GM12878 (cell line): ENCODE results near the gene STRBP. TPM values are rescaled to one million over a fixed set of nuclear protein-coding genes. Genes with fewer than 3 reads are reported as not detected.
A peak's percentile ranks its signal among the peaks of the same experiment; 100 is the strongest.

Source experiments
- ATAC-seq: fragments of 200-7000 bp; cut with Tn5 transposase; 3 replicates; pipeline ENCODE4 v1.9.1; 2020; ENCODE audit warnings: mild to moderate bottlenecking, moderate library complexity
- BruUV-seq: library from RNA; stranded (reverse); fragments of 400-500 nt; replicated peaks from 2 replicates; lab custom pipeline; 2021; lab: Mats Ljungman, UMichigan
- CTCF ChIA-PET: fragments of 300-600 bp; sonication (Branson Sonifier 250); formaldehyde crosslinking; extraction: SDS; loops from one replicate; lab custom pipeline; 2021; ENCODE audit warnings: inconsistent platforms; lab: Yijun Ruan, JAX
- POLR2A ChIA-PET: fragments of 350-600 bp; formaldehyde crosslinking; extraction: SDS; loops from one replicate; lab custom pipeline; 2021; ENCODE audit warnings: inconsistent platforms; lab: Charles Lee
- RAD21 ChIA-PET: fragments of 300-600 bp; sonication (Branson Sonifier 250); formaldehyde crosslinking; loops from one replicate; lab custom pipeline; 2023; ENCODE audit warnings: antibody characterized with exemption; ENCODE audit not compliant: unreplicated experiment; lab: Charles Lee
- SMC1A ChIA-PET: fragments of 300-600 bp; sonication (Branson Sonifier 250); formaldehyde crosslinking; loops from one replicate; lab custom pipeline; 2023; ENCODE audit not compliant: unreplicated experiment, uncharacterized antibody; lab: Charles Lee
- DNase-seq: peaks from one replicate; pipeline ENCODE4 v3.0.0-alpha.2; 2011; ENCODE audit warnings: low read depth, low spot score
- FAIRE-seq: peaks from 3 replicates; lab custom pipeline; 2011; peaks lifted over from hg19 to GRCh38; lab: Jason Lieb, UNC
- H2AFZ ChIP-seq: 2 replicates; pipeline ENCODE4 v1.6.0; 2011; ENCODE audit warnings: low read depth, low read length, control low read depth; ENCODE audit not compliant: control insufficient read depth
- H3K27ac ChIP-seq: 2 replicates; pipeline ENCODE4 v1.5.1; 2011; ENCODE audit warnings: control low read depth; ENCODE audit not compliant: control insufficient read depth, insufficient read depth
- H3K27me3 ChIP-seq, 2 experiments: replicated peaks in 1 of 2; 2 replicates each; pipeline versions ENCODE4 v1.6.0 to v1.6.1; 2011; ENCODE audit warnings: low read length in 1 of 2; ENCODE audit not compliant: control insufficient read depth in 2 of 2, insufficient read depth in 2 of 2
- H3K36me3 ChIP-seq, 2 experiments: 2 replicates each; pipeline ENCODE4 v1.5.1; 2011; ENCODE audit warnings: low read length in 1 of 2; ENCODE audit not compliant: control insufficient read depth in 2 of 2, insufficient read depth in 2 of 2
- H3K4me1 ChIP-seq: 2 replicates; pipeline ENCODE4 v1.6.1; 2011; ENCODE audit warnings: mild to moderate bottlenecking, low read length, moderate library complexity, mixed read lengths; ENCODE audit not compliant: control insufficient read depth, insufficient read depth
- H3K4me2 ChIP-seq: 2 replicates; pipeline ENCODE4 v1.6.0; 2011; ENCODE audit warnings: control low read depth; ENCODE audit not compliant: control insufficient read depth, insufficient read depth
- H3K4me3 ChIP-seq: fragments of 200-600 bp; sonication (generic); 2 replicates; pipeline ENCODE4 v1.5.1; 2016
- H3K79me2 ChIP-seq: 2 replicates; pipeline ENCODE4 v1.6.0; 2011; ENCODE audit warnings: low read length; ENCODE audit not compliant: control insufficient read depth, insufficient read depth
- H3K9ac ChIP-seq: 2 replicates; pipeline ENCODE4 v1.8.0; 2011; ENCODE audit warnings: low read length, control low read depth, mixed read lengths; ENCODE audit not compliant: control insufficient read depth, insufficient read depth
- H3K9me3 ChIP-seq: replicated peaks from 3 replicates; pipeline ENCODE4 v1.5.1; 2011; ENCODE audit warnings: mild to moderate bottlenecking, low read length; ENCODE audit not compliant: control insufficient read depth, insufficient read depth
- H4K20me1 ChIP-seq: 2 replicates; pipeline ENCODE4 v1.6.0; 2011; ENCODE audit not compliant: control insufficient read depth, insufficient read depth
- NFXL1 ChIP-seq: fragments of 450-650 bp; IDR thresholded peaks from 2 replicates; pipeline ENCODE4 v1.6.1; 2017; ENCODE audit warnings: antibody characterized with exemption, mild to moderate bottlenecking, borderline replicate concordance
- RAD21 ChIP-seq: IDR thresholded peaks from 2 replicates; pipeline ENCODE4 v1.6.1; 2011; ENCODE audit warnings: mild to moderate bottlenecking, low read depth, low read length, moderate library complexity; ENCODE audit not compliant: insufficient read depth
- WGBS: methylation state at CpG from one replicate; pipeline ENCODE4 v1.1.6; 2016; ENCODE audit warnings: low lambda C conversion rate; ENCODE audit not compliant: insufficient replicate concordance, insufficient coverage; ENCODE audit errors: missing lambda C conversion rate; 5-methylcytosine and 5-hydroxymethylcytosine counted together
- in situ Hi-C: fragments of 300-500 bp; cut with MboI; formaldehyde crosslinking; loops from 9 replicates; pipeline ENCODE4 v1.14.3; 2018; ENCODE audit warnings: mixed read lengths
- intact Hi-C: fragments of 100-400 bp; cut with micrococcal nuclease; formaldehyde crosslinking; loops from one replicate; pipeline ENCODE4 v1.14.2; 2022; ENCODE audit not compliant: unreplicated experiment
- polyA plus RNA-seq, 11 experiments: library from polyadenylated mRNA; depleted of rRNA in 4 of 11; unstranded in 6 of 11; stranded (reverse) in 5 of 11; fragments of >200 nt; fragmentation: Nextera tagmentation in 4 of 11; fragmentation: Illumina TruSeq in 1 of 11; extraction: Ambion mirVana in 4 of 11; extraction: Trizol in 1 of 11; gene quantifications; 1 replicate in 1 of 11; 2 replicates in 10 of 11; pipeline versions ENCODE4 v1.2.1 to v1.2.3, GENCODE V29; 2011 to 2016; ENCODE audit warnings: inconsistent platforms in 2 of 11, missing spikeins in 2 of 11, low read depth in 1 of 11
- total RNA-seq, 4 experiments: library from RNA; depleted of rRNA in 3 of 4; stranded (reverse); fragments of >200 nt in 3 of 4; fragmentation: Illumina TruSeq in 1 of 4; extraction: Trizol in 1 of 4; gene quantifications; 2 replicates each; pipeline versions ENCODE4 v1.2.1 to v1.2.3, GENCODE V29; 2013 to 2021
- TF ChIP-seq, protein P1 (sequence below), 3 experiments: IDR thresholded peaks in 2 of 3; conservative IDR thresholded peaks in 1 of 3; 2 replicates each; pipeline ENCODE4 v1.5.1; 2011; ENCODE audit warnings: low read depth in 3 of 3, low read length in 3 of 3, mild to moderate bottlenecking in 3 of 3, control low read depth in 2 of 3, moderate library complexity in 2 of 3, inconsistent platforms in 1 of 3, mixed read lengths in 1 of 3; ENCODE audit not compliant: control insufficient read depth in 2 of 3, insufficient read depth in 1 of 3; ENCODE audit errors: extremely low read depth in 1 of 3
- TF ChIP-seq, protein P2 (sequence below): IDR thresholded peaks from 2 replicates; pipeline ENCODE4 v1.6.1; 2012; ENCODE audit warnings: mild to moderate bottlenecking, low read depth, low read length

The STRBP gene
- total and polyA plus RNA-seq, 10 of the 15 experiments (the other 5 are each of a cell fraction or from before 2014, with no cell fraction given), result 31.0 to 96.8 (median 71.4) TPM

DNA sequence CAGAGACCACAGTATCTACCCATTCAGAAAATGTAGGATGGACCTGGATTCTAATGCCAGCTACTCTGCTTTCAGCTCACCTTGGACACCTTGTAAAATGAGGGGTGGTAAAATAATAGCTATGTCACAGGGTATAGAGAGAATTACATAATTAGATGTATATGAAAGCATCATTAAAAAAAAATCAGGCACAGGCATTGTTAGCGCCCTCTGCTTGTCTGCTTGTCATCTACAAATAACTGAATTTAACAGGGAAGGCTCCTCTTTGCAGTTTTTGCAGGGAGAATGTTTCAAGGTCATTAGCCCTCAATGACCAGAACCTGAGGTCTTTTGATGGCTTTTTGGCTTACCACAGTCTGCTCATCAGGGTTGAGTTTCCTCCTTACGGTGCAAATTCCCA lies 176.9 kb downstream of the STRBP start:
- FAIRE-seq, result no peak
- H3K9ac ChIP-seq, result no peak overlapping the region
- no peaks in the 10 kb centered on the region; the same call in 1 of the 2 replicates for H3K79me2 ChIP-seq
- intact Hi-C loops (no loop called here), in situ Hi-C loops (no loop called here)
- no peak for DNase-seq
- no peak overlapping the region for H3K27ac ChIP-seq
- ChIA-PET POLR2A (no interaction called here), SMC1A (interaction anchor here (0.6 to 3.9 kb wide), 11 partner anchors 8 to 958 kb away, joined by 3 to 20 read pairs (median 4); no protein-coding TSS in a partner anchor), RAD21 (interaction anchor here (1.5 to 2.9 kb wide), 2 partner anchors 11 to 258 kb away, joined by 7 to 16 read pairs; no protein-coding TSS in a partner anchor), CTCF (interaction anchor here (1.2 to 4.4 kb wide), 11 partner anchors 9 to 258 kb away, joined by 3 to 32 read pairs (median 8); no protein-coding TSS in a partner anchor)
- H3K4me3 ChIP-seq, result no peak overlapping the region
- peaks cover 8% of the 10 kb centered on the region for H3K4me1 ChIP-seq
- H4K20me1 ChIP-seq, result no peaks in the 10 kb centered on the region
- TF ChIP-seq NFXL1 (no peak), RAD21 (0 out of 2 replicates have a peak, but pooled peaks have one; percentile 10)
- TF ChIP-seq, protein P1, sequence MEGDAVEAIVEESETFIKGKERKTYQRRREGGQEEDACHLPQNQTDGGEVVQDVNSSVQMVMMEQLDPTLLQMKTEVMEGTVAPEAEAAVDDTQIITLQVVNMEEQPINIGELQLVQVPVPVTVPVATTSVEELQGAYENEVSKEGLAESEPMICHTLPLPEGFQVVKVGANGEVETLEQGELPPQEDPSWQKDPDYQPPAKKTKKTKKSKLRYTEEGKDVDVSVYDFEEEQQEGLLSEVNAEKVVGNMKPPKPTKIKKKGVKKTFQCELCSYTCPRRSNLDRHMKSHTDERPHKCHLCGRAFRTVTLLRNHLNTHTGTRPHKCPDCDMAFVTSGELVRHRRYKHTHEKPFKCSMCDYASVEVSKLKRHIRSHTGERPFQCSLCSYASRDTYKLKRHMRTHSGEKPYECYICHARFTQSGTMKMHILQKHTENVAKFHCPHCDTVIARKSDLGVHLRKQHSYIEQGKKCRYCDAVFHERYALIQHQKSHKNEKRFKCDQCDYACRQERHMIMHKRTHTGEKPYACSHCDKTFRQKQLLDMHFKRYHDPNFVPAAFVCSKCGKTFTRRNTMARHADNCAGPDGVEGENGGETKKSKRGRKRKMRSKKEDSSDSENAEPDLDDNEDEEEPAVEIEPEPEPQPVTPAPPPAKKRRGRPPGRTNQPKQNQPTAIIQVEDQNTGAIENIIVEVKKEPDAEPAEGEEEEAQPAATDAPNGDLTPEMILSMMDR (IDR thresholded peaks at IDR 0.05 in 2 of 3, conservative IDR thresholded peaks at IDR 0.05 in 1 of 3; ENCODE audit: control insufficient read depth in 2 of 3, extremely low read depth in 1 of 3, insufficient read depth in 1 of 3, low read depth in 3 of 3, low read length in 3 of 3), result peak in 2 of 3 experiments; percentile 6 to 15; a peak in 2 of 6 replicates
- TF ChIP-seq, protein P2, sequence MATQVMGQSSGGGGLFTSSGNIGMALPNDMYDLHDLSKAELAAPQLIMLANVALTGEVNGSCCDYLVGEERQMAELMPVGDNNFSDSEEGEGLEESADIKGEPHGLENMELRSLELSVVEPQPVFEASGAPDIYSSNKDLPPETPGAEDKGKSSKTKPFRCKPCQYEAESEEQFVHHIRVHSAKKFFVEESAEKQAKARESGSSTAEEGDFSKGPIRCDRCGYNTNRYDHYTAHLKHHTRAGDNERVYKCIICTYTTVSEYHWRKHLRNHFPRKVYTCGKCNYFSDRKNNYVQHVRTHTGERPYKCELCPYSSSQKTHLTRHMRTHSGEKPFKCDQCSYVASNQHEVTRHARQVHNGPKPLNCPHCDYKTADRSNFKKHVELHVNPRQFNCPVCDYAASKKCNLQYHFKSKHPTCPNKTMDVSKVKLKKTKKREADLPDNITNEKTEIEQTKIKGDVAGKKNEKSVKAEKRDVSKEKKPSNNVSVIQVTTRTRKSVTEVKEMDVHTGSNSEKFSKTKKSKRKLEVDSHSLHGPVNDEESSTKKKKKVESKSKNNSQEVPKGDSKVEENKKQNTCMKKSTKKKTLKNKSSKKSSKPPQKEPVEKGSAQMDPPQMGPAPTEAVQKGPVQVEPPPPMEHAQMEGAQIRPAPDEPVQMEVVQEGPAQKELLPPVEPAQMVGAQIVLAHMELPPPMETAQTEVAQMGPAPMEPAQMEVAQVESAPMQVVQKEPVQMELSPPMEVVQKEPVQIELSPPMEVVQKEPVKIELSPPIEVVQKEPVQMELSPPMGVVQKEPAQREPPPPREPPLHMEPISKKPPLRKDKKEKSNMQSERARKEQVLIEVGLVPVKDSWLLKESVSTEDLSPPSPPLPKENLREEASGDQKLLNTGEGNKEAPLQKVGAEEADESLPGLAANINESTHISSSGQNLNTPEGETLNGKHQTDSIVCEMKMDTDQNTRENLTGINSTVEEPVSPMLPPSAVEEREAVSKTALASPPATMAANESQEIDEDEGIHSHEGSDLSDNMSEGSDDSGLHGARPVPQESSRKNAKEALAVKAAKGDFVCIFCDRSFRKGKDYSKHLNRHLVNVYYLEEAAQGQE, result no peak
- no TSS peak for BruUV-seq
- no peak overlapping the region for H2AFZ ChIP-seq
- H3K36me3 ChIP-seq, result peaks cover 0 to 14% of the 10 kb centered on the region in 2 experiments; a peak in 2 of 4 replicates
- H3K9me3 ChIP-seq, result no peaks in the 10 kb centered on the region
- ATAC-seq, result no peak
- H3K27me3 ChIP-seq, result no peaks in the 10 kb centered on the region
- H3K4me2 ChIP-seq, result no peak overlapping the region
- 59% methylated on average over 2 of the region's 2 CpGs for WGBS
